IMR-90 (cell line): Measurements from ENCODE around the gene SNX30. TPM values are rescaled to one million over a fixed set of nuclear protein-coding genes. Genes with fewer than 3 reads are reported as not detected.
A peak's percentile ranks its signal among the peaks of the same experiment; 100 is the strongest.

Experiments
- ATAC-seq: fragments of 200-7000 bp; cut with Tn5 transposase; 2 replicates; pipeline ENCODE4 v1.9.1; 2020; ENCODE audit warnings: low read depth, mild to moderate bottlenecking, moderate library complexity
- BruUV-seq: library from RNA; stranded (reverse); fragments of 400-500 nt; replicated peaks from 2 replicates; lab custom pipeline; 2021; lab: Mats Ljungman, UMichigan
- CTCF ChIA-PET: fragments of 300-600 bp; formaldehyde crosslinking; extraction: SDS; loops from one replicate; lab custom pipeline; 2021; ENCODE audit warnings: antibody characterized with exemption; lab: Yijun Ruan, JAX
- POLR2A ChIA-PET: fragments of 300-600 bp; sonication (Branson Sonifier 250); formaldehyde crosslinking; loops from one replicate; lab custom pipeline; 2022; ENCODE audit warnings: antibody characterized with exemption; ENCODE audit not compliant: unreplicated experiment; lab: Charles Lee
- DNase-seq: peaks from one replicate; pipeline ENCODE4 v3.0.0; 2013
- H2AFZ ChIP-seq: replicated peaks from 2 replicates; pipeline ENCODE3; 2013; ENCODE audit warnings: low read length, mild to moderate bottlenecking; ENCODE audit not compliant: poor library complexity
- H2AK5ac ChIP-seq: 2 replicates; pipeline ENCODE4 v1.6.1; 2013; ENCODE audit warnings: low read depth, low read length, inconsistent platforms
- H2AK9ac ChIP-seq: replicated peaks from 2 replicates; pipeline ENCODE3; 2013; ENCODE audit warnings: mild to moderate bottlenecking, low read depth, low read length, moderate library complexity; ENCODE audit not compliant: poor library complexity
- H2BK120ac ChIP-seq: 2 replicates; pipeline ENCODE4 v1.6.1; 2013; ENCODE audit warnings: low read depth, low read length, inconsistent platforms
- H2BK15ac ChIP-seq: 3 replicates; pipeline ENCODE4 v1.6.1; 2013; ENCODE audit warnings: low read depth, low read length, inconsistent platforms
- H2BK20ac ChIP-seq: 2 replicates; pipeline ENCODE4 v1.6.1; 2013; ENCODE audit warnings: low read depth, mild to moderate bottlenecking, inconsistent platforms, low read length, moderate library complexity
- H2BK5ac ChIP-seq: 2 replicates; pipeline ENCODE4 v1.6.1; 2013; ENCODE audit warnings: mild to moderate bottlenecking, low read depth, low read length, inconsistent platforms; ENCODE audit not compliant: poor library complexity, severe bottlenecking
- H3K14ac ChIP-seq: replicated peaks from 2 replicates; pipeline ENCODE4 v1.6.1; 2013; ENCODE audit warnings: low read depth, low read length, inconsistent platforms
- H3K18ac ChIP-seq: 2 replicates; pipeline ENCODE4 v1.6.1; 2013; ENCODE audit warnings: low read depth, low read length, control low read depth
- H3K23ac ChIP-seq: 2 replicates; pipeline ENCODE4 v1.6.1; 2013; ENCODE audit warnings: low read depth, low read length, inconsistent platforms
- H3K27ac ChIP-seq: 2 replicates; pipeline ENCODE4 v1.5.1; 2013; ENCODE audit warnings: mild to moderate bottlenecking, control low read depth, low read length; ENCODE audit not compliant: insufficient read depth
- H3K27me3 ChIP-seq: 2 replicates; pipeline ENCODE4 v1.6.1; 2013; ENCODE audit warnings: low read length; ENCODE audit not compliant: control insufficient read depth, insufficient read depth
- H3K36me3 ChIP-seq: 2 replicates; pipeline ENCODE4 v1.6.1; 2013; ENCODE audit warnings: low read length, mixed read lengths; ENCODE audit not compliant: control insufficient read depth, insufficient read depth
- H3K4ac ChIP-seq: 2 replicates; pipeline ENCODE4 v1.6.1; 2013; ENCODE audit warnings: low read depth, low read length, inconsistent platforms
- H3K4me1 ChIP-seq: 2 replicates; pipeline ENCODE4 v1.6.1; 2013; ENCODE audit warnings: low read length, mixed read lengths; ENCODE audit not compliant: control insufficient read depth, insufficient read depth
- H3K4me2 ChIP-seq: 2 replicates; pipeline ENCODE4 v1.6.1; 2013; ENCODE audit warnings: low read depth, mild to moderate bottlenecking, control low read depth, low read length, moderate library complexity
- H3K4me3 ChIP-seq: 2 replicates; pipeline ENCODE4 v1.5.1; 2013; ENCODE audit warnings: low read depth, mild to moderate bottlenecking, control low read depth, low read length, moderate library complexity; ENCODE audit not compliant: insufficient read depth
- H3K56ac ChIP-seq: 2 replicates; pipeline ENCODE4 v1.6.1; 2013; ENCODE audit warnings: low read length, inconsistent platforms; ENCODE audit not compliant: insufficient read depth; ENCODE audit errors: extremely low read depth
- H3K79me1 ChIP-seq, 2 experiments: 2 replicates each; pipeline ENCODE4 v1.6.1; 2013; ENCODE audit warnings: low read length in 2 of 2, inconsistent platforms in 1 of 2, low read depth in 1 of 2
- H3K9ac ChIP-seq: 2 replicates; pipeline ENCODE4 v1.6.1; 2013; ENCODE audit warnings: low read depth, low read length, control low read depth
- H3K9me1 ChIP-seq: 2 replicates; pipeline ENCODE4 v1.6.1; 2013; ENCODE audit warnings: low read length, inconsistent platforms; ENCODE audit not compliant: insufficient read depth
- H3K9me3 ChIP-seq: 2 replicates; pipeline ENCODE4 v1.6.1; 2013; ENCODE audit warnings: low read length; ENCODE audit not compliant: control insufficient read depth, insufficient read depth
- H4K20me1 ChIP-seq: 2 replicates; pipeline ENCODE4 v1.6.1; 2013; ENCODE audit warnings: low read length, inconsistent platforms; ENCODE audit not compliant: insufficient read depth
- H4K5ac ChIP-seq: 2 replicates; pipeline ENCODE4 v1.6.1; 2013; ENCODE audit warnings: mild to moderate bottlenecking, low read depth, low read length, control low read depth
- H4K8ac ChIP-seq, 2 experiments: 2 replicates each; pipeline ENCODE4 v1.6.1; 2013; ENCODE audit warnings: low read depth in 2 of 2, low read length in 2 of 2, control low read depth in 1 of 2, inconsistent platforms in 1 of 2
- H4K91ac ChIP-seq: 2 replicates; pipeline ENCODE4 v1.6.1; 2013; ENCODE audit warnings: low read depth, low read length, inconsistent platforms; ENCODE audit not compliant: insufficient read depth
- BHLHE40 ChIP-seq: fragments of 150-350 bp; IDR thresholded peaks from 2 replicates; pipeline ENCODE4 v1.6.1; 2016; ENCODE audit warnings: mild to moderate bottlenecking, low read depth, low read length
- CEBPB ChIP-seq: IDR thresholded peaks from 2 replicates; pipeline ENCODE4 v1.6.1; 2012; ENCODE audit warnings: low read depth, low read length, improper control_type of control experiment
- CHD1 ChIP-seq: IDR thresholded peaks from 2 replicates; pipeline ENCODE4 v1.6.1; 2012; ENCODE audit warnings: low read depth, low read length, improper control_type of control experiment
- FOS ChIP-seq: fragments of 150-350 bp; IDR thresholded peaks from 2 replicates; pipeline ENCODE4 v1.6.1; 2016; ENCODE audit warnings: low read depth, low read length
- MAFK ChIP-seq: IDR thresholded peaks from 2 replicates; pipeline ENCODE4 v1.6.1; 2012; ENCODE audit warnings: low read depth, low read length, improper control_type of control experiment
- MAZ ChIP-seq: IDR thresholded peaks from 2 replicates; pipeline ENCODE4 v1.6.1; 2012; ENCODE audit warnings: low read depth, mild to moderate bottlenecking, low read length, improper control_type of control experiment, moderate library complexity, borderline replicate concordance
- MXI1 ChIP-seq: IDR thresholded peaks from 2 replicates; pipeline ENCODE4 v1.6.1; 2012; ENCODE audit warnings: low read depth, mild to moderate bottlenecking, low read length, moderate library complexity, borderline replicate concordance
- NFE2L2 ChIP-seq: fragments of 150-350 bp; IDR thresholded peaks from 2 replicates; pipeline ENCODE4 v1.6.1; 2016; ENCODE audit warnings: low read depth, mild to moderate bottlenecking, low read length
- POLR2A ChIP-seq: IDR thresholded peaks from 2 replicates; pipeline ENCODE4 v1.6.1; 2012; ENCODE audit warnings: mild to moderate bottlenecking, low read depth, low read length
- RAD21 ChIP-seq: IDR thresholded peaks from 2 replicates; pipeline ENCODE4 v1.6.1; 2012; ENCODE audit warnings: low read length, improper control_type of control experiment
- RCOR1 ChIP-seq: IDR thresholded peaks from 2 replicates; pipeline ENCODE4 v1.6.1; 2012; ENCODE audit warnings: mild to moderate bottlenecking, low read length, improper control_type of control experiment; ENCODE audit not compliant: insufficient replicate concordance
- RFX5 ChIP-seq: IDR thresholded peaks from 2 replicates; pipeline ENCODE4 v1.8.0; 2012; ENCODE audit warnings: low read depth, mild to moderate bottlenecking, low read length, moderate library complexity
- SMC3 ChIP-seq: fragments of 150-350 bp; IDR thresholded peaks from 2 replicates; pipeline ENCODE4 v1.6.1; 2016; ENCODE audit warnings: low read depth, mild to moderate bottlenecking, antibody characterized with exemption, low read length, moderate library complexity
- WGBS, 2 experiments: methylation state at CpG; one replicate each; pipeline versions ENCODE4 v1.1.5 to v1.1.7; 2013; ENCODE audit warnings: missing lambda C conversion rate in 2 of 2; ENCODE audit not compliant: insufficient read length in 1 of 2; ENCODE audit errors: extremely low coverage in 2 of 2; 5-methylcytosine and 5-hydroxymethylcytosine counted together
- dilution Hi-C: fragments of 300-500 bp; cut with HindIII; formaldehyde crosslinking; loops from one replicate; pipeline ENCODE4 v1.14.3; 2018; ENCODE audit warnings: low sequenced_read_pairs; ENCODE audit not compliant: unreplicated experiment
- in situ Hi-C: fragments of 300-500 bp; cut with MboI; formaldehyde crosslinking; loops from 3 replicates; pipeline ENCODE4 v1.14.3; 2019; ENCODE audit warnings: low sequenced_read_pairs, inconsistent platforms, mixed read lengths
- intact Hi-C: fragments of 100-400 bp; cut with micrococcal nuclease; formaldehyde crosslinking; loops from 2 replicates; pipeline ENCODE4 v1.10.0; 2022
- polyA plus RNA-seq, 3 experiments: library from polyadenylated mRNA; depleted of rRNA; stranded (reverse); fragments of >200 nt; gene quantifications; 2 replicates each; pipeline ENCODE4 v1.2.3, GENCODE V29; 2012; ENCODE audit warnings: low replicate concordance in 1 of 3
- total RNA-seq: library from RNA; depleted of rRNA; stranded (reverse); fragments of >200 nt; gene quantifications from 2 replicates; pipeline ENCODE4 v1.2.3, GENCODE V29; 2012
- TF ChIP-seq, protein P1 (sequence below): conservative IDR thresholded peaks from 2 replicates; pipeline ENCODE4 v1.5.1; 2012; ENCODE audit warnings: mild to moderate bottlenecking, low read depth, low read length, improper control_type of control experiment
- TF ChIP-seq, protein P2 (sequence below): fragments of 150-350 bp; IDR thresholded peaks from 2 replicates; pipeline ENCODE4 v1.6.1; 2017; ENCODE audit warnings: mild to moderate bottlenecking, antibody characterized with exemption, low read length, low read depth
- TF ChIP-seq, protein P3 (sequence below): fragments of 150-350 bp; IDR thresholded peaks from 2 replicates; pipeline ENCODE4 v1.6.1; 2016; ENCODE audit warnings: low read depth, mild to moderate bottlenecking, low read length, moderate library complexity, borderline replicate concordance

Gene SNX30
- total and polyA plus RNA-seq, 2 of the 4 experiments (the other 2 are of a cell fraction): 8.0 to 18.8 TPM

DNA sequence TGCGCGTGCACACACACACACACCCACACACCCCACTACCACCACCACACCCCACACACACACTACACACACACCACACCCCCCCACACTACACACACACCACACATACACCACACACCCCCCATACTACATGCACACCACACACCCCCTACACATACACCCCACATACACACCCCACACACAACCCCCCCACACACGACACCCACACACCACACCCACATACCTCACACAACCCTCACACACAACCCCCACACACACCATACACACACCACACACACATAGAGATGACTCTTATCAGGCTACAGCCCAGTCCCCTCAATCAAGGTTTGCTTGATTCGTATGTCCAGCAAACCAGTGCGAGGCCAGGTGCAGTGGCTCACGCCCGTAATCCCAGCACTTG is 114.4 kb downstream of the SNX30 start:
- H3K4me1 ChIP-seq: peaks cover 21% of the 10 kb centered on the region
- H3K27ac ChIP-seq: no peak overlapping the region
- in situ Hi-C loops (no loop called here), dilution Hi-C loops (no loop called here), intact Hi-C loops (no loop called here)
- H4K91ac ChIP-seq: no peak overlapping the region
- WGBS, 2 experiments: 84% methylated on average over 3 of the region's 7 CpGs; no CpG with 5 or more reads in 1 of the 2 experiments
- no peak overlapping the region for H3K4me3 ChIP-seq
- H2BK5ac ChIP-seq: peak overlapping the region; percentile 40
- no peak overlapping the region for H3K56ac ChIP-seq
- no peak overlapping the region for H2AK9ac ChIP-seq
- H2AK5ac ChIP-seq: no peak overlapping the region
- no peak overlapping the region for H2BK20ac ChIP-seq
- H3K79me1 ChIP-seq: peaks cover 5 to 10% of the 10 kb centered on the region in 2 experiments; a peak in 2 of 4 replicates
- H3K14ac ChIP-seq: no peak overlapping the region
- no peak overlapping the region for H4K5ac ChIP-seq
- H4K8ac ChIP-seq: no peak overlapping the region
- peaks cover 7% of the 10 kb centered on the region for H3K36me3 ChIP-seq
- no peak overlapping the region for H3K4me2 ChIP-seq
- no TSS peak for BruUV-seq
- H3K4ac ChIP-seq: no peak overlapping the region
- H2BK120ac ChIP-seq: no peak overlapping the region
- H2AFZ ChIP-seq: no peak overlapping the region
- H4K20me1 ChIP-seq: no peaks in the 10 kb centered on the region
- H3K9ac ChIP-seq: no peak overlapping the region
- TF ChIP-seq, protein P1, sequence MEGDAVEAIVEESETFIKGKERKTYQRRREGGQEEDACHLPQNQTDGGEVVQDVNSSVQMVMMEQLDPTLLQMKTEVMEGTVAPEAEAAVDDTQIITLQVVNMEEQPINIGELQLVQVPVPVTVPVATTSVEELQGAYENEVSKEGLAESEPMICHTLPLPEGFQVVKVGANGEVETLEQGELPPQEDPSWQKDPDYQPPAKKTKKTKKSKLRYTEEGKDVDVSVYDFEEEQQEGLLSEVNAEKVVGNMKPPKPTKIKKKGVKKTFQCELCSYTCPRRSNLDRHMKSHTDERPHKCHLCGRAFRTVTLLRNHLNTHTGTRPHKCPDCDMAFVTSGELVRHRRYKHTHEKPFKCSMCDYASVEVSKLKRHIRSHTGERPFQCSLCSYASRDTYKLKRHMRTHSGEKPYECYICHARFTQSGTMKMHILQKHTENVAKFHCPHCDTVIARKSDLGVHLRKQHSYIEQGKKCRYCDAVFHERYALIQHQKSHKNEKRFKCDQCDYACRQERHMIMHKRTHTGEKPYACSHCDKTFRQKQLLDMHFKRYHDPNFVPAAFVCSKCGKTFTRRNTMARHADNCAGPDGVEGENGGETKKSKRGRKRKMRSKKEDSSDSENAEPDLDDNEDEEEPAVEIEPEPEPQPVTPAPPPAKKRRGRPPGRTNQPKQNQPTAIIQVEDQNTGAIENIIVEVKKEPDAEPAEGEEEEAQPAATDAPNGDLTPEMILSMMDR: no peak
- TF ChIP-seq, protein P2, sequence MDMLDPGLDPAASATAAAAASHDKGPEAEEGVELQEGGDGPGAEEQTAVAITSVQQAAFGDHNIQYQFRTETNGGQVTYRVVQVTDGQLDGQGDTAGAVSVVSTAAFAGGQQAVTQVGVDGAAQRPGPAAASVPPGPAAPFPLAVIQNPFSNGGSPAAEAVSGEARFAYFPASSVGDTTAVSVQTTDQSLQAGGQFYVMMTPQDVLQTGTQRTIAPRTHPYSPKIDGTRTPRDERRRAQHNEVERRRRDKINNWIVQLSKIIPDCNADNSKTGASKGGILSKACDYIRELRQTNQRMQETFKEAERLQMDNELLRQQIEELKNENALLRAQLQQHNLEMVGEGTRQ: no peak
- TF ChIP-seq CHD1 (no peak), SMC3 (no peak), RFX5 (no peak), FOS (no peak), CEBPB (no peak), POLR2A (no peak), MXI1 (no peak), NFE2L2 (no peak), RCOR1 (no peak), BHLHE40 (no peak), MAFK (no peak), MAZ (no peak), RAD21 (no peak)
- TF ChIP-seq, protein P3, sequence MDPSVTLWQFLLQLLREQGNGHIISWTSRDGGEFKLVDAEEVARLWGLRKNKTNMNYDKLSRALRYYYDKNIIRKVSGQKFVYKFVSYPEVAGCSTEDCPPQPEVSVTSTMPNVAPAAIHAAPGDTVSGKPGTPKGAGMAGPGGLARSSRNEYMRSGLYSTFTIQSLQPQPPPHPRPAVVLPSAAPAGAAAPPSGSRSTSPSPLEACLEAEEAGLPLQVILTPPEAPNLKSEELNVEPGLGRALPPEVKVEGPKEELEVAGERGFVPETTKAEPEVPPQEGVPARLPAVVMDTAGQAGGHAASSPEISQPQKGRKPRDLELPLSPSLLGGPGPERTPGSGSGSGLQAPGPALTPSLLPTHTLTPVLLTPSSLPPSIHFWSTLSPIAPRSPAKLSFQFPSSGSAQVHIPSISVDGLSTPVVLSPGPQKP: no peak
- no peak overlapping the region for H2BK15ac ChIP-seq
- H3K9me1 ChIP-seq: peaks cover 20% of the 10 kb centered on the region
- no peaks in the 10 kb centered on the region for H3K27me3 ChIP-seq
- no peak overlapping the region for H3K18ac ChIP-seq
- H3K23ac ChIP-seq: no peak overlapping the region
- ChIA-PET CTCF (no interaction called here), POLR2A (no interaction called here)
- DNase-seq (no peak), ATAC-seq (no peak)
- no peaks in the 10 kb centered on the region for H3K9me3 ChIP-seq
